Measurements from ENCODE around the gene PTOV1.

Gene PTOV1

GRCh38 chr19:49850221-49850486 is 805 bp upstream of the PTOV1 start:
- H3K9ac ChIP-seq (ENCODE audit: low read length in 5 of 5) = peak overlapping the region in 4 of 5 donors; percentile 21 to 98 (median 90)

GRCh38 chr19:49851456-49852259 is 699 bp downstream of the PTOV1 start:
- Histone ChIP-seq H3K9me3 (ENCODE audit: control insufficient read depth in 5 of 5, low read length in 5 of 5) (peaks cover 0 to 7% (median 3%) of the 10 kb centered on the region in 5 donors), H3K27ac (ENCODE audit: low read depth, low read length) (peak overlapping the region; percentile 30), H3K36me3 (ENCODE audit: control insufficient read depth in 5 of 5, insufficient read depth in 5 of 5, low read length in 5 of 5) (peaks cover 0 to 25% (median 22%) of the 10 kb centered on the region in 5 donors), H3K9ac (ENCODE audit: low read length in 5 of 5) (peak overlapping the region; percentile 14 to 99 (median 62)), H3K4me3 (ENCODE audit: low read depth in 1 of 5, low read length in 5 of 5) (peak overlapping the region; percentile 73 to 95 (median 84)), H3K27me3 (ENCODE audit: control insufficient read depth in 5 of 5, insufficient read depth in 4 of 5, low read length in 5 of 5) (no peaks in the 10 kb centered on the region), H3K4me1 (ENCODE audit: control insufficient read depth in 5 of 5, insufficient read depth in 5 of 5, low read length in 5 of 5) (peaks cover 6 to 39% (median 27%) of the 10 kb centered on the region in 5 donors)

More at GRCh38 chr19:49850221-49850486, 805 bp upstream of the PTOV1 start:
- H3K4me1 ChIP-seq (ENCODE audit: control insufficient read depth in 5 of 5, insufficient read depth in 5 of 5, low read length in 5 of 5) = peaks cover 6 to 36% (median 27%) of the 10 kb centered on the region in 5 donors
- H3K36me3 ChIP-seq (ENCODE audit: control insufficient read depth in 5 of 5, insufficient read depth in 5 of 5, low read length in 5 of 5) = peaks cover 0 to 12% (median 8%) of the 10 kb centered on the region in 5 donors
- H3K27ac ChIP-seq (ENCODE audit: low read depth, low read length) = peak overlapping the region; percentile 98
- H3K4me3 ChIP-seq (ENCODE audit: low read depth in 1 of 5, low read length in 5 of 5) = peak overlapping the region; percentile 23 to 95 (median 84)
- no peaks in the 10 kb centered on the region for H3K27me3 ChIP-seq (ENCODE audit: control insufficient read depth in 5 of 5, insufficient read depth in 4 of 5, low read length in 5 of 5)
- H3K9me3 ChIP-seq (ENCODE audit: control insufficient read depth in 5 of 5, low read length in 5 of 5) = peaks cover 0 to 7% (median 3%) of the 10 kb centered on the region in 5 donors

- no peak overlapping the region for H3K27ac ChIP-seq (ENCODE audit: low read depth, low read length)
- H3K27me3 ChIP-seq (ENCODE audit: control insufficient read depth in 5 of 5, insufficient read depth in 4 of 5, low read length in 5 of 5) = no peaks in the 10 kb centered on the region
- peak overlapping the region in 2 of 5 donors; percentile 2 to 14 for H3K9ac ChIP-seq (ENCODE audit: low read length in 5 of 5)
- H3K4me3 ChIP-seq (ENCODE audit: low read depth in 1 of 5, low read length in 5 of 5) = peak overlapping the region; percentile 68 to 95 (median 81)
- H3K9me3 ChIP-seq (ENCODE audit: control insufficient read depth in 5 of 5, low read length in 5 of 5) = peaks cover 0 to 7% (median 3%) of the 10 kb centered on the region in 5 donors
- H3K4me1 ChIP-seq (ENCODE audit: control insufficient read depth in 5 of 5, insufficient read depth in 5 of 5, low read length in 5 of 5) = peaks cover 6 to 39% (median 27%) of the 10 kb centered on the region in 5 donors
- peaks cover 0 to 36% (median 31%) of the 10 kb centered on the region in 5 donors for H3K36me3 ChIP-seq (ENCODE audit: control insufficient read depth in 5 of 5, insufficient read depth in 5 of 5, low read length in 5 of 5)
Observed at GRCh38 chr19:49852631-49853126, 1.7 kb downstream of the PTOV1 start.

GRCh38 chr19:49853852-49854377 is 3.0 kb downstream of the PTOV1 start:
- Histone ChIP-seq H3K27ac (ENCODE audit: low read depth, low read length) (peak overlapping the region; percentile 16), H3K4me3 (ENCODE audit: low read depth in 1 of 5, low read length in 5 of 5) (no peak overlapping the region), H3K27me3 (ENCODE audit: control insufficient read depth in 5 of 5, insufficient read depth in 4 of 5, low read length in 5 of 5) (no peaks in the 10 kb centered on the region), H3K9me3 (ENCODE audit: control insufficient read depth in 5 of 5, low read length in 5 of 5) (peaks cover 0 to 7% (median 3%) of the 10 kb centered on the region in 5 donors), H3K4me1 (ENCODE audit: control insufficient read depth in 5 of 5, insufficient read depth in 5 of 5, low read length in 5 of 5) (peaks cover 6 to 39% (median 27%) of the 10 kb centered on the region in 5 donors), H3K36me3 (ENCODE audit: control insufficient read depth in 5 of 5, insufficient read depth in 5 of 5, low read length in 5 of 5) (peaks cover 0 to 48% (median 43%) of the 10 kb centered on the region in 5 donors), H3K9ac (ENCODE audit: low read length in 5 of 5) (peak overlapping the region in 1 of 5 donors; percentile 35)

DNA sequence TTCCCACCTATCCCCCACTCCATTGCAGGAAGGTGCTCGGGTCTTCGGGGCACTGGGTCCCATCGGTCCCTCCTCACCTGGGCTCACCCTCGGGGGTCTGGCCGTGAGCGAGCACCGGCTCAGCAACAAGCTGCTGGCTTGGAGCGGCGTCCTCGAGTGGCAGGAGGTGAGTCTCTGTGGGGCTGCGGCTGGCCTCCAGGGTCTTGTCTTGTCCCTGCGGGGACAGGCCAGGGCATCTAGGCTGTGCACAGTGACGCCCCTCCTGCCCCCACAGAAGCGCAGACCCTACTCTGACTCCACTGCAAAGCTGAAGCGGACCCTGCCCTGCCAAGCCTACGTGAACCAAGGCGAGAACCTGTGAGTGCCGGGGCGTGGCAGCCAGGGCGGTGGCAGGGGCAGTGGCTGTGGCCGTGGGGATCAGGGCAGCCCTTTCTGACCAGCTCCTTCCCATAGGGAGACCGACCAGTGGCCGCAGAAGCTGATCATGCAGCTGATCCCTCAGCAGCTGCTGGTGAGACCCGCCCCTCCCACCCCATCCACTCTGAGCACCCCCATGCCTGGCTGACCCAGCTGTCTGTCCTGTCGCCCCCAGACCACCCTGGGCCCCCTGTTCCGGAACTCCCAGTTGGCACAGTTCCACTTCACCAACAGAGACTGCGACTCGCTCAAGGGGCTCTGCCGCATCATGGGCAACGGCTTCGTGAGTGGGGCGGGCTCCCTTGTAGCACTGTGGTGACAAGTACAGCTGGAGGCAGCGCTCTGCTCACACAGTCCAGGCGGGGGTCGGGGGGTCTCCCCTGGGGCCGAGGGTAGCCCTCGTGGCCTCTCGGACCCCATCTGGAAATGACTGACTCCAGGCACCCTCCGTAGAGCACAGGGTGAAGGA is 3.7 kb downstream of the PTOV1 start:
- Histone ChIP-seq H3K36me3 (ENCODE audit: control insufficient read depth in 5 of 5, insufficient read depth in 5 of 5, low read length in 5 of 5) (peaks cover 0 to 54% (median 46%) of the 10 kb centered on the region in 5 donors), H3K27ac (ENCODE audit: low read depth, low read length) (no peak overlapping the region)

GRCh38 chr19:49855277-49855675 is 4.3 kb downstream of the PTOV1 start:
- Histone ChIP-seq H3K27me3 (ENCODE audit: control insufficient read depth in 5 of 5, insufficient read depth in 4 of 5, low read length in 5 of 5) (no peaks in the 10 kb centered on the region), H3K9me3 (ENCODE audit: control insufficient read depth in 5 of 5, low read length in 5 of 5) (no peaks in the 10 kb centered on the region), H3K4me3 (ENCODE audit: low read depth in 1 of 5, low read length in 5 of 5) (no peak overlapping the region), H3K4me1 (ENCODE audit: control insufficient read depth in 5 of 5, insufficient read depth in 5 of 5, low read length in 5 of 5) (peaks cover 6 to 33% (median 23%) of the 10 kb centered on the region in 5 donors), H3K27ac (ENCODE audit: low read depth, low read length) (no peak overlapping the region), H3K9ac (ENCODE audit: low read length in 5 of 5) (no peak overlapping the region), H3K36me3 (ENCODE audit: control insufficient read depth in 5 of 5, insufficient read depth in 5 of 5, low read length in 5 of 5) (peaks cover 0 to 61% (median 53%) of the 10 kb centered on the region in 5 donors)

More for the DNA sequence above, 3.7 kb downstream of the PTOV1 start:
- Histone ChIP-seq H3K27me3 (ENCODE audit: control insufficient read depth in 5 of 5, insufficient read depth in 4 of 5, low read length in 5 of 5) (no peaks in the 10 kb centered on the region), H3K9ac (ENCODE audit: low read length in 5 of 5) (no peak overlapping the region), H3K9me3 (ENCODE audit: control insufficient read depth in 5 of 5, low read length in 5 of 5) (peaks cover 0 to 2% (median 0%) of the 10 kb centered on the region in 5 donors), H3K4me1 (ENCODE audit: control insufficient read depth in 5 of 5, insufficient read depth in 5 of 5, low read length in 5 of 5) (peaks cover 6 to 39% (median 27%) of the 10 kb centered on the region in 5 donors), H3K4me3 (ENCODE audit: low read depth in 1 of 5, low read length in 5 of 5) (no peak overlapping the region)

DNA sequence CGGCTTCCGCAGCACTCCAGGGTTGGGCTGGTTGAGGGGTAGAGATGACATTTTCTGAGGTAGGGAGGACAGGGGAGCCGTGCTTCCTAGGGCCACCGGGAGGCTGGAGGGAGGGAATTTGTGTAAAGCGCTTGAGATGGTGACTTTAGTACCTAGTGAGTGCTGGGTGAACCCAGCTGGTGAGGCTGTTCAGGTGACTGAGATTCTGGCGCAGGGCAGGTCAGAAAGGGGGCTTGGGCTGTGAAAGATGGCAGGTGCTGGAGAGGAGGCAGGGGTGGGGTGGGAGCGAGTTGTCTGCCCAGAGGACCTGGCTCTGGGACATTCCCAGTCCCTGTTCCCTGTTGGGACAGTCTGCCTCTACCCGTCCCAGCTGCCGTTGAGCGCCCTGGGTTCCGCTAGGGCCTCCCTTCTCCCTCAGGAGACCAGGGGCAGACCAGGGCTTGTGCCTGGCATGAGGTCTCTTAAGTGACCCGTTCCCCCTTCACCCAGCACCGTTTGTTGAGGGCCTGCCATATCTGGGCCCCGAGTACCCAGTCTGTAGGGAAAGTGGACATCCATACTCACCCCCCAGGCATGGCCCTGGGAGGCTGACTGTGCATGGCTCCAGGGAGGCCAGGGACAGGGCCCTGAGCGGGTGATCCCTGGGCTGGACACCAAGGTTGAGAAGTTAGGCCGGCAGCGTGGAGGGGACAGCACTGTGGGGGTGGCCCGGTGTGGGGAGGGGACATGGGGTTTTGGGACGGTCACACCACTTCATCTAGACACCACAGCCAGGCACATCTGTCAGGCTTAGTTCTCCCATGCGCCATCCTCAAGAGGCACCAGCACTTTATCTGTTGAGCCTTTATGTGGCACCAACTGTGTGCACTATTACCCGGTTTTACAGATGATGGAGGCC is 5.0 kb downstream of the PTOV1 start:
- no peak overlapping the region for H3K27ac ChIP-seq (ENCODE audit: low read depth, low read length)
- peaks cover 6 to 37% (median 24%) of the 10 kb centered on the region in 5 donors for H3K4me1 ChIP-seq (ENCODE audit: control insufficient read depth in 5 of 5, insufficient read depth in 5 of 5, low read length in 5 of 5)
- no peaks in the 10 kb centered on the region for H3K27me3 ChIP-seq (ENCODE audit: control insufficient read depth in 5 of 5, insufficient read depth in 4 of 5, low read length in 5 of 5)
- no peak overlapping the region for H3K4me3 ChIP-seq (ENCODE audit: low read depth in 1 of 5, low read length in 5 of 5)
- no peaks in the 10 kb centered on the region for H3K9me3 ChIP-seq (ENCODE audit: control insufficient read depth in 5 of 5, low read length in 5 of 5)
- H3K36me3 ChIP-seq (ENCODE audit: control insufficient read depth in 5 of 5, insufficient read depth in 5 of 5, low read length in 5 of 5) = peaks cover 0 to 67% (median 58%) of the 10 kb centered on the region in 5 donors
- H3K9ac ChIP-seq (ENCODE audit: low read length in 5 of 5) = no peak overlapping the region

DNA sequence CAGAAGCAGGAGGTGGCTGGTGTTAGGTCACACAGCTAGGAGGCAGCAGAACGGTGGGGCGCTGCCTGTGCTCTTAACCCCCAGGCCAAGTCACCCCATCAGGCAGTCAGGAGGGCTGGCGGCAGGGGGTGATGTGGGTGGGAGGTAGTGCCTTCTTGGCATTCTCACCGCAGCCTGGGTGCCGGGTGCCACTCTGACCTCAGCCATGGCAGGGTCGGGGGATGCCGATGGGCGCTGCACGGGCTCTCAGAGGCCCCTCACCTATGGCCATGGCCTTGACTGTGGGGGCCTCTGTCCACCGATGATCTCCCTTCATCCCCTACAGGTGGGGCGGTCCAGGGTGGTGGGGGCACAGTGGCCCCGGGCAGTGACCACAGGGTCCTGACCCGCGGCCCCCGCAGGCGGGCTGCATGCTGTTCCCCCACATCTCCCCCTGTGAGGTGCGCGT is 5.6 kb downstream of the PTOV1 start:
- H3K4me1 ChIP-seq (ENCODE audit: control insufficient read depth in 5 of 5, insufficient read depth in 5 of 5, low read length in 5 of 5) = peaks cover 6 to 39% (median 25%) of the 10 kb centered on the region in 5 donors
- no peaks in the 10 kb centered on the region for H3K9me3 ChIP-seq (ENCODE audit: control insufficient read depth in 5 of 5, low read length in 5 of 5)
- no peak overlapping the region for H3K27ac ChIP-seq (ENCODE audit: low read depth, low read length)
- H3K9ac ChIP-seq (ENCODE audit: low read length in 5 of 5) = no peak overlapping the region
- H3K36me3 ChIP-seq (ENCODE audit: control insufficient read depth in 5 of 5, insufficient read depth in 5 of 5, low read length in 5 of 5) = peaks cover 0 to 72% (median 63%) of the 10 kb centered on the region in 5 donors
- H3K27me3 ChIP-seq (ENCODE audit: control insufficient read depth in 5 of 5, insufficient read depth in 4 of 5, low read length in 5 of 5) = no peaks in the 10 kb centered on the region
- no peak overlapping the region for H3K4me3 ChIP-seq (ENCODE audit: low read depth in 1 of 5, low read length in 5 of 5)
